SK-N-MC (cell line): ENCODE data around the gene SMIM24.

Experiments
- EZH2 ChIP-seq: fragments of 200-600 bp; sonication (generic); IDR thresholded peaks from one replicate; pipeline ENCODE4 v1.6.1; 2017; ENCODE audit warnings: antibody characterized with exemption
- POLR2AphosphoS5 ChIP-seq: IDR thresholded peaks from 2 replicates; pipeline ENCODE4 v1.6.1; 2012; ENCODE audit warnings: mild to moderate bottlenecking, low read depth, low read length, borderline replicate concordance

DNA sequence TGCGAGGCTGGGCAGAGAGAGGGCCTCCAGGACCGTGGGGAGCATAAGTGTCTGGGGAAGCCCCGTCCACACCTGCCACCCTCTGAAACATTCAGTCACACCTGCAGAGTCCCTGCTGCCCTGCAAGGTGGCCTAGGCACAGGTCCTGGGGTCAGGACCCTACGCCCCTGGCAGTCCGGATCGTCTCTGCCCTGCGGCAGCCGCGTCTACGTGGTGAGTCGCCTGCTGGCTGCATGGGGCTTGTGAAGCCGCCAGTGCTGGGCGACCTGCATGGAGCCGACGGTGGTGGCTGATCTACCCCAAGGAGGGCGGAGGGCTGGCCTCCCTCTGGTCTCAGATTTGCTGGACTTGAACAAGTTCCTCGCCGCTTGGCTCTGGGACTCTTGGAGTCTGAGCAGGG is 38.8 kb upstream of the SMIM24 start:
- TF ChIP-seq POLR2AphosphoS5: no peak
- TF ChIP-seq EZH2: no peak
